ENCODE measurements around the gene RAB10. TPM values are rescaled to one million over a fixed set of nuclear protein-coding genes. Genes with fewer than 3 reads are reported as not detected.

RAB10 gene
- total and polyA plus RNA-seq, 2 experiments from 2014 or later = 100 to 122 TPM

DNA sequence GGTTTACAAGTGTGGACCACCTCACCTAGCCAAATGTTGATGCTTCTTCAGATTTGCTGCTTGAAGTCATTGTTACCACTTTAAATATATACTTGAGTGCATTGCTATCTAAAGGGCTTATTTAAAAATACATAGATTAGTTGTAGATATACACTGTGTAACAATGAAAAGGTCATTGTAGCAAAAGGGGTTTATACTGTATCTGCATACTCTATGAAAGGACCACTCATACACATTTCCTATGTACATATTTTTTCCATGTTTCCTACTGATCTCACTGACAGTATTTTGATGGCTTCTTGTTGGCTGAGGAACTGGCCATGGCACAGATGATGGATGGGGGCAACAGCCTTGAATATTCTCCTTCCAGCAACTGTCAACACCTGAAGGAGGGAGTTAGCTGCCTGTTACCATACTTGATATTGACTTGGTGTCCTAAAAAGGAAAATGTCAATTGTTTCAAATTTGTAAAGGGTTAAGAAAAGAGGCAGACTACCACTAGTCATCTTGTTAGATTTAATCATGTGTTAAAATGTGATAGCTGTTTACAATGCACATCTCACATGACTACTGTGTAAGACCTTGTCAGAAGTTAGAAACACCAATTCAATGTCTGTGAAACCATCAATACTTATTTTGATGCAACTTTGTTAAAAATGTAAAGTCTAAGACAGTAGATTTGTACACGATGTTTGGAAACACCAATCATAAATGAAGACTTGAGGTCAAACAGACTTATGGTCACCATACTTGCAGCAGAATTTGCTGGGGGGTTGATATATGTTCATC is 33.5 kb downstream of the RAB10 start:
- peaks cover 98% of the 10 kb centered on the region for H3K79me2 ChIP-seq
- 100% methylated on average over 1 of the region's 1 CpG for WGBS (ENCODE audit: low lambda C conversion rate, missing lambda C conversion rate)
- no peak overlapping the region for H3K4me2 ChIP-seq
- no peaks in the 10 kb centered on the region for H3K36me3 ChIP-seq (replicated peaks; ENCODE audit: insufficient read depth, low read depth)
- no peaks in the 10 kb centered on the region for H3K9me3 ChIP-seq (ENCODE audit: low read depth)
- no peak overlapping the region for H2AFZ ChIP-seq
- no peaks in the 10 kb centered on the region for H3K9me2 ChIP-seq (replicated peaks; ENCODE audit: insufficient read depth)
- TF ChIP-seq EZH2 (IDR thresholded peaks at IDR 0.05; ENCODE audit: borderline replicate concordance) (no peak), EZH2phosphoT487 (IDR thresholded peaks at IDR 0.05; ENCODE audit: low read depth, severe bottlenecking, unreplicated experiment) (no peak)
- TF ChIP-seq, protein P1, sequence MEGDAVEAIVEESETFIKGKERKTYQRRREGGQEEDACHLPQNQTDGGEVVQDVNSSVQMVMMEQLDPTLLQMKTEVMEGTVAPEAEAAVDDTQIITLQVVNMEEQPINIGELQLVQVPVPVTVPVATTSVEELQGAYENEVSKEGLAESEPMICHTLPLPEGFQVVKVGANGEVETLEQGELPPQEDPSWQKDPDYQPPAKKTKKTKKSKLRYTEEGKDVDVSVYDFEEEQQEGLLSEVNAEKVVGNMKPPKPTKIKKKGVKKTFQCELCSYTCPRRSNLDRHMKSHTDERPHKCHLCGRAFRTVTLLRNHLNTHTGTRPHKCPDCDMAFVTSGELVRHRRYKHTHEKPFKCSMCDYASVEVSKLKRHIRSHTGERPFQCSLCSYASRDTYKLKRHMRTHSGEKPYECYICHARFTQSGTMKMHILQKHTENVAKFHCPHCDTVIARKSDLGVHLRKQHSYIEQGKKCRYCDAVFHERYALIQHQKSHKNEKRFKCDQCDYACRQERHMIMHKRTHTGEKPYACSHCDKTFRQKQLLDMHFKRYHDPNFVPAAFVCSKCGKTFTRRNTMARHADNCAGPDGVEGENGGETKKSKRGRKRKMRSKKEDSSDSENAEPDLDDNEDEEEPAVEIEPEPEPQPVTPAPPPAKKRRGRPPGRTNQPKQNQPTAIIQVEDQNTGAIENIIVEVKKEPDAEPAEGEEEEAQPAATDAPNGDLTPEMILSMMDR (IDR thresholded peaks at IDR 0.05; ENCODE audit: poor library complexity) = no peak
- no peak overlapping the region for H3K27ac ChIP-seq
- DNase-seq (ENCODE audit: low spot score) = no peak
- H3K27me3 ChIP-seq = no peaks in the 10 kb centered on the region
- peaks cover 71% of the 10 kb centered on the region for H4K20me1 ChIP-seq (ENCODE audit: insufficient read depth, poor library complexity, severe bottlenecking)
- no peaks in the 10 kb centered on the region for H3K4me1 ChIP-seq (ENCODE audit: insufficient read depth)
- H3K4me3 ChIP-seq = no peak overlapping the region

GRCh38 chr2:26067980-26068507 is 34.2 kb downstream of the RAB10 start:
- Histone ChIP-seq H3K27ac (no peak overlapping the region), H3K4me2 (no peak overlapping the region)

DNA sequence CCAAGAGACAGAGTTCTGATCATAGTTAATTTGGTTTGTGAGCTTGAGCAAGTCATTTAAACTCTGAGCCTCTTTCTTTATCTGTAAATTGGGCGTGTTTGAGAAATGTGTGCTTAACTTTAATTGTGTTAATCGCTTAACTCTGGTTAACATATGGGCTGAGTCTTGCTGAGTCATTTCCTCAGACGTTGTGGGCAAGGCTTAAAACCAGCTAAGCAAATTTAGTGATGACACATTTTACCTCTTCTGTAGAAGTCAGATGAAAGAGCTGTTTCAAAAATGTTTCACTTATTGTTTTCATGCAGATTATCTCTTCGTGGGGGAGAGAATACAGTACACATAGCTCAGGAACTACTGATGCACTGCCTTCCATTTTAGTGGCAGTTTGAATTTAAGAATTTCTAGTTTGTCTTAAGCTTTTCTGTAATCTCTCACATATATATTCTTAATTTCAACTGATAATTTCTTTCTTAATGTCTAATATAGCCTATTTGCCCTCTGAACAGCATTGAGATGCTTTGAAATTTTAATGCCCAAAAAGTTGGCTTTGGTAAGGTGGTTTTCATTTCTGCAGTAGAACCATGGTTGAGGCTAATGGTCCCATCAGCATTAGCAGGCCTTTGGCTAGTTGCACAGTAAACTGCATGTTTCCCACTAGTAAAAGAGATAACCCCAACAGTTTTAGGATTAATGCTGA is 34.9 kb downstream of the RAB10 start:
- Histone ChIP-seq H3K4me1 (ENCODE audit: insufficient read depth) (peaks cover 3% of the 10 kb centered on the region), H3K36me3 (replicated peaks; ENCODE audit: insufficient read depth, low read depth) (no peaks in the 10 kb centered on the region), H3K27ac (peak overlapping the region; percentile 34), H3K27me3 (no peaks in the 10 kb centered on the region), H2AFZ (no peak overlapping the region), H3K79me2 (peaks cover 98% of the 10 kb centered on the region), H3K4me3 (no peak overlapping the region), H3K9me3 (ENCODE audit: low read depth) (no peaks in the 10 kb centered on the region), H3K4me2 (no peak overlapping the region), H3K9me2 (replicated peaks; ENCODE audit: insufficient read depth) (no peaks in the 10 kb centered on the region), H4K20me1 (ENCODE audit: insufficient read depth, poor library complexity, severe bottlenecking) (peaks cover 71% of the 10 kb centered on the region)
- 10% methylated on average over 4 of the region's 4 CpGs for WGBS (ENCODE audit: low lambda C conversion rate, missing lambda C conversion rate)
- TF ChIP-seq, protein P1 (IDR thresholded peaks at IDR 0.05; ENCODE audit: poor library complexity) = no peak
- TF ChIP-seq EZH2phosphoT487 (IDR thresholded peaks at IDR 0.05; ENCODE audit: low read depth, severe bottlenecking, unreplicated experiment) (no peak), EZH2 (IDR thresholded peaks at IDR 0.05; ENCODE audit: borderline replicate concordance) (no peak)
- DNase-seq (ENCODE audit: low spot score) = peak; percentile 36

More at GRCh38 chr2:26067980-26068507, 34.2 kb downstream of the RAB10 start:
- DNase-seq (ENCODE audit: low spot score) = no peak
- 53% methylated on average over 3 of the region's 3 CpGs for WGBS (ENCODE audit: low lambda C conversion rate, missing lambda C conversion rate)
- H3K9me3 ChIP-seq (ENCODE audit: low read depth) = no peaks in the 10 kb centered on the region
- H3K79me2 ChIP-seq = peaks cover 98% of the 10 kb centered on the region
- peaks cover 71% of the 10 kb centered on the region for H4K20me1 ChIP-seq (ENCODE audit: insufficient read depth, poor library complexity, severe bottlenecking)
- no peaks in the 10 kb centered on the region for H3K27me3 ChIP-seq
- TF ChIP-seq EZH2 (IDR thresholded peaks at IDR 0.05; ENCODE audit: borderline replicate concordance) = no peak
- no peak for TF ChIP-seq EZH2phosphoT487 (IDR thresholded peaks at IDR 0.05; ENCODE audit: low read depth, severe bottlenecking, unreplicated experiment)
- TF ChIP-seq, protein P1 (IDR thresholded peaks at IDR 0.05; ENCODE audit: poor library complexity) = no peak
- no peaks in the 10 kb centered on the region for H3K36me3 ChIP-seq (replicated peaks; ENCODE audit: insufficient read depth, low read depth)
- H2AFZ ChIP-seq = no peak overlapping the region
- no peaks in the 10 kb centered on the region for H3K4me1 ChIP-seq (ENCODE audit: insufficient read depth)
- H3K9me2 ChIP-seq (replicated peaks; ENCODE audit: insufficient read depth) = no peaks in the 10 kb centered on the region
- no peak overlapping the region for H3K4me3 ChIP-seq

Data from hepatocyte (in vitro differentiated cells).